Activated CD4-positive, alpha-beta T cell treated with anti-CD3 and anti-CD28 coated beads, Interleukin-2, Interleukin-4, amounts not matched to agents 100 ng/mL and 50 ng/mL, durations not matched to agents 16 hours and 8 hours (primary cell): ENCODE measurements around the gene ELOVL5.
"Not testable (repeated sequence)": the region's sequence is repeated elsewhere in the genome, so short reads cannot be mapped to it uniquely, and the experiment has no call there.

Experiments
- DNase-seq: peaks from one replicate; pipeline ENCODE4 v3.0.0-alpha.2; 2020; ENCODE audit warnings: low spot score

Gene ELOVL5

GRCh38 chr6:53304953-53305352, 43.8 kb downstream of the ELOVL5 start:
- DNase-seq, result not testable (repeated sequence)

GRCh38 chr6:53302678-53303360, 45.9 kb downstream of the ELOVL5 start:
- peak; percentile 39 for DNase-seq

- DNase-seq, result no peak
Observed at GRCh38 chr6:53301801-53302537, 46.8 kb downstream of the ELOVL5 start.

- DNase-seq, result peak; percentile 46
Observed at GRCh38 chr6:53300656-53301551, 47.8 kb downstream of the ELOVL5 start.

- no peak for DNase-seq
Observed at GRCh38 chr6:53299331-53300005, 49.3 kb downstream of the ELOVL5 start.

- no peak for DNase-seq
Observed at GRCh38 chr6:53297004-53297403, 51.7 kb downstream of the ELOVL5 start.

GRCh38 chr6:53295176-53295575, 53.6 kb downstream of the ELOVL5 start:
- DNase-seq, result no peak

- no peak for DNase-seq
Observed at GRCh38 chr6:53294611-53295010, 54.1 kb downstream of the ELOVL5 start.

- DNase-seq, result no peak
Observed at GRCh38 chr6:53294095-53294494, 54.7 kb downstream of the ELOVL5 start.

- no peak for DNase-seq
Observed at GRCh38 chr6:53293691-53294090, 55.1 kb downstream of the ELOVL5 start.

- DNase-seq, result no peak
Observed at GRCh38 chr6:53290537-53291510, 57.9 kb downstream of the ELOVL5 start.

- DNase-seq, result no peak
Observed at GRCh38 chr6:53287336-53288225, 61.2 kb downstream of the ELOVL5 start.

GRCh38 chr6:53284901-53285300, 63.8 kb downstream of the ELOVL5 start:
- DNase-seq, result peak; percentile 73

- DNase-seq, result no peak
Observed at GRCh38 chr6:53282741-53283140, 66.0 kb downstream of the ELOVL5 start.

GRCh38 chr6:53282234-53282633, 66.5 kb downstream of the ELOVL5 start:
- DNase-seq, result no peak

- no peak for DNase-seq
Observed at GRCh38 chr6:53281518-53282215, 67.1 kb downstream of the ELOVL5 start.

GRCh38 chr6:53280207-53280606, 68.5 kb downstream of the ELOVL5 start:
- DNase-seq, result no peak

- DNase-seq, result no peak
Observed at GRCh38 chr6:53279293-53279692, 69.5 kb downstream of the ELOVL5 start.

- no peak for DNase-seq
Observed at GRCh38 chr6:53273370-53273769, 75.4 kb downstream of the ELOVL5 start.
